ENCODE results near the gene HPSE2.

The HPSE2 gene

DNA sequence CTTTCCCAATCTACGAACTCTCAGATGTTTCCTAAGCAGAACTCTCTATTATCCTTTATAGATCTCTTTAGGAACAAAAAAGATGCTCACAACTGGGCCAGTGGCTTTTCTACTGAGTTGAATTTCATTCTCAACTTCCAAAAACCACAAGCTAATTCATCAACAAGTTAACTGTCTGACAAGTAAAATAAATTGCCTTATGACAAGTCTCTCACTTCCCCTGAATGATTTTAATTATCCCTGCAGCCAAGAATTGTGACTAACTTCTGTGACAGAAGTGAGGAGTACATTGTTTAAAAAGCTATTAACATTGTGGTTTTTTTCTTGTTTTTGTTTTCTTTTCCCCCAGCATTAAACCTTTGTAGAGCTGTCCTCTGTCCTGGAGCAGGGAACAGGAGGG is 343.1 kb downstream of the HPSE2 start:
- H3K4me3 ChIP-seq (ENCODE audit: low read length): no peak overlapping the region
- no peak for DNase-seq (ENCODE audit: low read depth, low spot score)

DNA sequence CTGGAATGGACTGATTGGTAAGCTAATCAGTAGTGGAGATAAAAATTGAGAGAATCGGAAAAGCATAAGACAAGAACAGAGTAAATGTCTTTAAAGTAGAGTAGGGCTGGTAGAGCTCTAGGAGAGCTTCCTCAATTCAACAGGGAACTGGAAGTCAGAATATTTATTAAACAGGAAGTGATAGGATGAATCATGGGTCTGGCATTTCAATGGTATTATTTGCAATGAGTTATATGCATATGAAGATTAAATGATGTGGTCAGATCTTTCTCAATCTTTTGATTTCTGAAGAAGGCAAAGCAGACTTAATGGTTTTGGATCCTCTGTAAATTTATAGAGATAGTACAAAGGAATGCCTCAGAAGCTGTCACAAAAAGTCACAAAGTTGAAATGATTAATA is 349.0 kb downstream of the HPSE2 start:
- DNase-seq (ENCODE audit: low read depth, low spot score): no peak

DNA sequence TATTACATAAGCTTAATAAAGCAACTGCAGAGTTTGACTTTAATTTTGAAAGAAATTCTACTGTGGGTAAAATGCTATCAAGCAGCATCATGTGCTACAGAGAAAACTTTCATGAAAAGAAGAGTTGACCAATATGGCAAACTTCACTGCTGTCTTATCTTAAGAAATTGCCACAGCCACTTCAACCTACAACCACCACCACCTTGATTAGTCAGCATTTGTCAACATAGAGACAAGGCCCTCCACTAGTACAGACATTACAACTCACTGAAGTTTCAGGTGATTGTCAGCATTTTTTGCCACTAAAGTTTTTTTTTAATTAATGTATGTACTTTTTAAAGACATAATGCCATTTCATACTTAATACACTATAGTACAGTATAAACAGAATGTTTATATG is 350.3 kb downstream of the HPSE2 start:
- DNase-seq (ENCODE audit: low read depth, low spot score): no peak
- H3K4me3 ChIP-seq (ENCODE audit: low read length): no peak overlapping the region

More for the DNA sequence above, 349.0 kb downstream of the HPSE2 start:
- H3K4me3 ChIP-seq (ENCODE audit: low read length): no peak overlapping the region

DNA sequence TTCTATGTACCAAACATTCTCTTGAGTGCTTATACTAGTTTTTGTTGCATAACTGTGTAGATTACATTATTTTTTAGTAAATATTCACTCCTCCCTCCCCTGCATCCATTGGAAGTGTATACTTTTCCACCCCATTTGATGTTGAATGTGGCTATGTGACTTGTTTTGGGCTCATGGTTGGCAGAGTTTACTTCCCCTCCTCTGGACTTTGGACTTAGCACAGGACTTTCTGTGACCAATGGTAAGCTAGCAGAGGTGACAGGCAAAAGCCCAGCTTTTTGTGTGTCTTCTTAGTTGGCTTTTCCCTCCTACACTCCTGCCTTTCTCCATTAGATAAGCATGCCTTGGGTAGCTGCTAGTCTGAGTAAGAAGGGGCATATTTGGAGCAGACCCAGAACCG is 353.9 kb downstream of the HPSE2 start:
- H3K4me3 ChIP-seq (ENCODE audit: low read length): no peak overlapping the region
- DNase-seq (ENCODE audit: low read depth, low spot score): no peak

DNA sequence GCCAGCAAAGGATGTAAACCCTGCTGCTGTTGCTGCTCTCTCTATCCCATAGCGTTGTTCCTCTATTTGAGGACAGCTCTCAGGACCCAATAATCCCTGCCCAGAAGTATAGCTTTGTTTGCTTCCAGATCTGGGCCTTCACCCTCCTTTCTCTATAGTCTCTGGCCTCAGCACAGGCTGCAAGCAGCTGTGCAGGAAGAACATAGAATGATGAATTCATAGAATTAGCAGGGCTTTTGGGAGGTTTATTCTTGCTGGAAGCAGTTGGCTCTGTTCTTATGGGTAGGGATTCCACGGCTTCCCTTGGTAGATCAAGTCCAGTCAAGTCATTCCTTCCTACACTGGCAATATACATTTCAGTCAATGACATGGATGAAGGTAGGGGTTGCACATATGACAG is 354.7 kb downstream of the HPSE2 start:
- DNase-seq (ENCODE audit: low read depth, low spot score): no peak
- H3K4me3 ChIP-seq (ENCODE audit: low read length): no peak overlapping the region

DNA sequence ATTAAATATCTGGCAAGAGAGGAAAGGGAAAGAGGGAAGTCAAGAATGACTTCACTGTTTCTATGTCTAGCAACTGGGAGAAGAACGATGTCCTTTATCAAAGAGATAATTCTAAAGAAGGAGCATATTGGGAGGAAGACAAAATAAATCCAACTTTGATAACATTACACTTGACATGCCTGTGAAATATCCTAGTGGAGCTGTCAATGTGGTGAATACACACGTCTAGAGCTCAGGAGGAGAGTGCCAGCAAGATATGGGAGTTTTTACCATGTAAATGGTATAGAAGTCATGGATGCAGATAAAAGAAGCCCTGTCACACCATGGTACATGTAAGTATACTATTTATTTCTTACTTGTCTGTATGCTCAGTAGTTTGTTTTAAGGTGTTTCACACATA is 356.7 kb downstream of the HPSE2 start:
- no peak overlapping the region for H3K4me3 ChIP-seq (ENCODE audit: low read length)
- no peak for DNase-seq (ENCODE audit: low read depth, low spot score)

DNA sequence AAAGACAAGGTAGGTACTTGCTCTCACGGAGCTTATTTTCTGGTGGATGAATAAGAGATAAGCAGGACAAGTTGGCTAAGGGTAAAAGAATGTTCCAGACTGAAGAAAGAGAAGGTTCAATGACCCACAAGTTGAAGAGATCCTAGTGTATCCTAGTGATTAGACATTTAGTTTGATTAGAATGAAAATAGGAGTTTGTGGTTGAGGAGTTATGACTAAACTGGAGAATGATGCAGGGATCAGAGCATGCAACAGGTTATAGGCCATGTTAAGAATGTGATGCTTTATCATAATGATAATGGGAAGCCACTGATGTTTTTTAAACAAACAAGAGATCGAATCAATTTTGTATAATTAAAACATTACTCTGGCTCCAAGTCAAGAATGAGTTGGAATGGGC is 357.2 kb downstream of the HPSE2 start:
- no peak overlapping the region for H3K4me3 ChIP-seq (ENCODE audit: low read length)
- no peak for DNase-seq (ENCODE audit: low read depth, low spot score)

DNA sequence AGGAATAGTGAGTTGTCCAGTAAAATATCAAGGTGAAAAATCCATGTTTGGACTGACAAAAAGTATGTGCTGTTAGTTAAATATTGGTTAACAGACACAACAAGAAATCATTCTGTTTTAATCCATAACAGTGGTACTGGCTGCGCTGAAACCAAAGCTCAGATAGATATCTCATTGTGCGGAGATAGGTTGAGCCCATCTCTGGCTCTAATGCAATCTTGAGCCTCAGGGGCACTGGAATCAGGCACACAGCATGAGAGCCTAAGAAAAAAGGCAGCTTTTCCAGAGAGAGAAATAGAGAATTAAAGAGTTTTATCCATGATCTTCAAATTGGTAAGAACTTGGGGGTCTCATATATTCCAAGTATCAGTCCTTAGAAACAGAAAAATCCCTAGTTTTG is 373.7 kb downstream of the HPSE2 start:
- no peak overlapping the region for H3K4me3 ChIP-seq (ENCODE audit: low read length)
- no peak for DNase-seq (ENCODE audit: low read depth, low spot score)

DNA sequence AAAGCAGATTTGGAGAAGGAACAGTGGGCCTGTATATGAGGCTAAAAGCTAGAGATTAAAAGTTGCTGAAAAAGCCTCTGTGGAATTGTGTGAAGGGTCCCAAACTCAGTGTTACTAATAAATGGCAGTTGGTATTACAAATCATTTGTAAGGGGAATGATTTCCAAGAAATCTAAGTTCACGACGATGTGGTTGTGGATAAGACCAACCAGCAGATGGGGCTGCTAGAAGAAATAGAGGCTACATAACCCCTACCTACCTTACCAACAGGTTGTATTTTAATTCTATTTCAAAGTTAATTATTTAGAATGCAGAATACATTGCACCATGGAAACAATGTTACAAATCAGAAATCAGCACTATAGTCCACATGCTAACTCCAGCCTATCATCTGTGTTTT is 377.1 kb downstream of the HPSE2 start:
- no peak for DNase-seq (ENCODE audit: low read depth, low spot score)
- no peak overlapping the region for H3K4me3 ChIP-seq (ENCODE audit: low read length)

DNA sequence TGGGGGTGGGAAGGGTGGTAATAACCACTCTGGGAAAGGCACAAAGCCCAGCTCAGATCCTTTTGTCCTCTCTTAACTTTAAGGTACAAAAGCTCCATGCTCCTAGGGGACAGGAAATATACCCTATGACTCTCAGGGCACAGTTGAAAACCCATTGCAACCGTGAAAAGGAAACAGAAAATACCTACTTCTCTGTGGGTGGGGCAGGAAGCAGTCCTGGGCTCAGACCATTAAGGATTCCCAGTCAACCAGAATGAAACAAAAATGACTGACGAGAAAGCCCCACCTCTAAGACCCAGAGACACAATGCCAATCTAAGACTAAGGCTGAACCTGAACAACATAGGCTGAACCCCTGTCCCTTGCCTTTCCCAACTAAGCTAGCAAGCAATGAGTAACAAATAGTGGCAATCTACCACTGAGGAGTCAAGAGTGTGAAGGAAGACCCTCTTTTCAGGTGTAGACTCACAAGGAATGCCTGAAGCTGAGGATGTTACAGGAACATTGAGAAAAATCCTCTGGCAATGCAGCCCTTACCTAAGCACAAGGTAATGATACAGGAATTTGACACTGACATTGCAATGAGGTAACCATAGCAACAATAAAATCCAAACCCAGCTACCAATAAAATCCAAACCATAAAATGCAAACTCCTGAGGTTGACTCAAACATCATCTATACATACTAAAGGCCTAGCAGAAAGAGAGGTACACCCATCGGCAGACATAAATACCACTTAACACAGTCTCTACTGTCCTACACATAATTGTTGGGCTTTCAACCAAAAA is 380.1 kb downstream of the HPSE2 start:
- no peak for DNase-seq (ENCODE audit: low read depth, low spot score)
- H3K4me3 ChIP-seq (ENCODE audit: low read length): no peak overlapping the region

DNA sequence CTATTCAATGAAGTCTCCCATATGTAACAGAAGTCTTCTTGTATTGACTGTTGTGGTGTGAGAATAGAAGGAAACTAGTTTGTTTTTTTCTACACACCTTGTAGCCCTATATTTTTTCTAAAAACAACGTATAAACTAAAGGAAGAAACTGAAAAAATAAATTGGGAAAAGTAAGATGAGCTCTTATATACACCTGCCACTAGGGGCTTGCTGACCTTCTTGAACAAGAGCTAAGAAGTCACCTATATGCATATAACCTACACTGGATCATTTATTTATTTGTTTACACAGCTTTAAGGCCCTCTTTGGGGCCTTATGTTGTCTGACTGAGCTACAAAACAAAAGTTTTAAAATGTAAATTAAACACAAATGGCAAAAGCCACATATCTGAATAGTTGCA is 383.0 kb downstream of the HPSE2 start:
- DNase-seq (ENCODE audit: low read depth, low spot score): peak; percentile 6

DNA sequence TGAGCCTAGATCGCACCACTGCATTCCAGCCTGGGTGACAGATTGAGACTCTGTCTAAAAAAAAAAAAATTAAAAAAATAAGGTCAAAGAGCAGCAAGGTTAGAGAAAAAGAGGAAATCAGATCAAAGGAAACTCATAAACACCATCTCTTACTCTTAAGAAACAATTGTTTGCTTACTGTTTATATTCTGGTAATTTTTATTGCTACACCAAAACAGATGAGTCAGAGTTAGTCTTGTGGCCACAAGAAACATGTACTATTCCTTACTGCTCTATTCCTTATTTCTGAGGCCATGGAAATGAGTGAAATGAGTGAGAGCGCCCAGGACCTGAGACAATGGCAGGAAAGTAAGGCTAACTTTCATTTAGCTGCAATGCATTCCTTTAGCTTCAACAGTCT is 387.3 kb downstream of the HPSE2 start:
- DNase-seq (ENCODE audit: low read depth, low spot score): no peak
- H3K4me3 ChIP-seq (ENCODE audit: low read length): no peak overlapping the region

More for the DNA sequence above, 383.0 kb downstream of the HPSE2 start:
- H3K4me3 ChIP-seq (ENCODE audit: low read length): no peak overlapping the region

DNA sequence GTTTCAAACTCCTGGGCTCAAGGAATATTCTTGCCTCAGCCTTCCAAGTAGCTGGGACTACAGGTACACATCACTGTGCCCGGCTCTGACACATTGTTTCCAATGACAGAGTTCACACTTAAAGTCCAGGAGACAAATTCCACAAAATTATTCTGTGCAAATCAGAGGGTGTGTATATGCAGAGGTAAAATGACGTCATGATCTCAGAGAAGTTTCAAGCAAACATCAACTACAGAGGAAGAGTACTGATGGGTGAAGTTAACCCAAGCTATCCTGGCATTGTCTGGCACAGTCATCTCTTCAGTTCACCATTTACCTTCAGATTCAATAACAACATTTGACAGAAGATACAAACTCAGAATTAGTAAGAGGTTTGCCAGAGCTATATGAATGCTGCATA is 388.9 kb downstream of the HPSE2 start:
- no peak overlapping the region for H3K4me3 ChIP-seq (ENCODE audit: low read length)

DNA sequence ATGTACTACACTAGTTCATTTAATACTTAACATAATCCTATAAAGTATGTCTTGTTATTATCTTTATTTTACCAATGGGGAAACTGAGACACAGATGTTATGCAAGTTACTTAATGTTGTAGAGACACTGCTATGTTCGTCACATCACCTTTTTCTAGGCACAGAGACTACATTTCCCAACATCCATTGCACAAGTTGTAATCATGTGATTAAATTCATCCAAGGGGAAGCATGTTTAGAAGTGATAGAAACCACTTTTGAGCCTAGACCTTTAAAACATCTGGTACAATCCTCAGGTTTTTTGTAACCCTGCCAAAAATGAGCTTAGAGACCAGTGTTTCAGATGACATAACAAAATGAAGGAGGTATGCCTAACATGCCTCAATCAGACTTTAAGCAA is 402.1 kb downstream of the HPSE2 start:
- no peak for DNase-seq (ENCODE audit: low read depth, low spot score)
- H3K4me3 ChIP-seq (ENCODE audit: low read length): no peak overlapping the region

More for the DNA sequence above, 388.9 kb downstream of the HPSE2 start:
- DNase-seq (ENCODE audit: low read depth, low spot score): no peak

DNA sequence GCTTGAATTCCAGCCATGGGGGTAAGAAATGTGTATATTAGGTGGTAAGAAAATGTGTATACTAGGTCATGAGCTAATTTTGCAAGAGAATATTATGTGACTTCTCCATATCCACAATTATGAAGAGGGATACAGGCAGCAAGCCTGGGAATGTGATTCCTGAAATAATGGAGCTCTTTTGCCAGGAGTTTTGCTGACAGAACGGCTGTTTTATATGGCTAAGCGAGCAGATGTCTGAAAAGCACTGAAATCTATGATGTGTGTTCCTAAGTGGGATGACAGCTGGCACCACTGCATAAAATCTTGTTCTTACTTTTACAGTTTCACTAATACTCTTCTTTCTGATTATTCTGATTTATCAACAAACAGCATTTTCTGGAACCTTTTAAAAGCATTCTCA is 402.9 kb downstream of the HPSE2 start:
- DNase-seq (ENCODE audit: low read depth, low spot score): no peak
- H3K4me3 ChIP-seq (ENCODE audit: low read length): no peak overlapping the region

DNA sequence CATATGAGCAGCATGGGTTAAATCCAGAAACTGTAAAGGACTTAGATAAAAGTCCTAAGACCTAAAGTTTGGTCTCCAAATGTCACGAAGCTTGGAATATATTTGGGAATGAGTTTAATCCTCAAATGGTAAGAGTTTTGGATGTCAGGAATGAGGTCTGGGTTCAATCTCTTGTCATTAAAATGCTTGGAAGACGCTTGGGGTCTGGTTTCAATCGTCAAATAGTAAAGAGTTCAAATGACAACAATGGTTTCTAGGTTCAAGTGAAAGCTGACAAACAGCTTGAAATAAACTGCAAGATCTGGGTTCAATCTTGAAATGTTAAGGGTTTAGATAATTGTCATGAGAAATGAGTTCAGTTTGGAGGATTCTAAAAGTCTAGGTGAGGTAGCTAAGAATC is 403.5 kb downstream of the HPSE2 start:
- DNase-seq (ENCODE audit: low read depth, low spot score): no peak
- no peak overlapping the region for H3K4me3 ChIP-seq (ENCODE audit: low read length)

DNA sequence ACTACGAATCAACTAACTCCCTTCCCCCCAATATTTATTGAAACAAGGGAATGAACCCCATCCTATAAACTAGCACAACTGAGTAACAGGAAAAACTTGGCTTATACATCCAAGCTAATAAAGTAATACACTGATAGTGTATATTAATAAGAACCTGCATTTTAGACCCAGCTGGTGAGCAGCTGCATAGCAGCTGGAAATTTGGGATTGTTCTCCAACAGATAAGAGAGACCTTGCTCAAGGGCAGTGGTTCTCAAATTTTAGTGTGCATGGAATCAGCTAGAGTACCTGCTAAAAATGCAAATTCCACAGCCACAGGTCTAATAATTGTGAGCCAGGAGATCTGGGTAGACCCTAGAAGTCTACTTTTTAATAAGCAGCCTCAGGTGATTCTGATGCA is 404.3 kb downstream of the HPSE2 start:
- no peak overlapping the region for H3K4me3 ChIP-seq (ENCODE audit: low read length)
- no peak for DNase-seq (ENCODE audit: low read depth, low spot score)

DNA sequence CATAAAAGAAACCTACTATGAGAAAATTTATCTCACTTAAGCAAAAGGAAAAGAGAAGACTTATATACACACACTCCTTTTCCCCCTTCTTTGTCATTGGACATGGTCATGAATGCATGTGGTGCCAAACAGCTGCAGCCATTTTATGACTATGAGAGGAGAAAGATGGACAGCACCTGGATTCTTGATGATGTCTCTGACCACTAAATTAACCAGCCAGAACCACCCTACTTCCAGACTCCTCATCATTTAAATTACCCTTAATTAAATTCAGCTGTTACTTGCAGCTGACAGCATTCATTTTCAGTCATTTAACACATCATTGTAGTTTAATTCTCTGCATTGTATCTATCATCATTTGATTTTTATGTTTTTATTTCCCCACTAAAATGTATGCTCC is 409.9 kb downstream of the HPSE2 start:
- H3K4me3 ChIP-seq (ENCODE audit: low read length): no peak overlapping the region
- no peak for DNase-seq (ENCODE audit: low read depth, low spot score)

DNA sequence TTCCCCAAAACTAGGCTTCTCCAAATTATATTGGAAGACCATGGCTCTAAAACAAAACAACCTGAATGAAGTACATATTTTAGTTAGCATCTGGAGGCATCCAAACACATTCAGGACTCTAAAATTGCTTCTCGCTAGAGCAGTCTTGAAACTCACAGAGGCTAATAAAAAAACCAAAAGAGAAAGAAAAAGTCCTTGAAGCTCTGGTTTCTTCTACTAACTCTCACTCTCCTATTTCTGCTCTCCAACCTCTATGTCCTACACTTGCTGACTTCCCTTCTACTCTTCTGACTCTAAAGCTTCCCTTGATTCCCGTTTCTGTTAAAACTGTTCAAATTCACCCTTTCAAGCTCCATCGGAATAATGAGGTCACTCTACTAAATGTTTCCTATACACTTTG is 418.3 kb downstream of the HPSE2 start:
- no peak overlapping the region for H3K4me3 ChIP-seq (ENCODE audit: low read length)
- DNase-seq (ENCODE audit: low read depth, low spot score): no peak

DNA sequence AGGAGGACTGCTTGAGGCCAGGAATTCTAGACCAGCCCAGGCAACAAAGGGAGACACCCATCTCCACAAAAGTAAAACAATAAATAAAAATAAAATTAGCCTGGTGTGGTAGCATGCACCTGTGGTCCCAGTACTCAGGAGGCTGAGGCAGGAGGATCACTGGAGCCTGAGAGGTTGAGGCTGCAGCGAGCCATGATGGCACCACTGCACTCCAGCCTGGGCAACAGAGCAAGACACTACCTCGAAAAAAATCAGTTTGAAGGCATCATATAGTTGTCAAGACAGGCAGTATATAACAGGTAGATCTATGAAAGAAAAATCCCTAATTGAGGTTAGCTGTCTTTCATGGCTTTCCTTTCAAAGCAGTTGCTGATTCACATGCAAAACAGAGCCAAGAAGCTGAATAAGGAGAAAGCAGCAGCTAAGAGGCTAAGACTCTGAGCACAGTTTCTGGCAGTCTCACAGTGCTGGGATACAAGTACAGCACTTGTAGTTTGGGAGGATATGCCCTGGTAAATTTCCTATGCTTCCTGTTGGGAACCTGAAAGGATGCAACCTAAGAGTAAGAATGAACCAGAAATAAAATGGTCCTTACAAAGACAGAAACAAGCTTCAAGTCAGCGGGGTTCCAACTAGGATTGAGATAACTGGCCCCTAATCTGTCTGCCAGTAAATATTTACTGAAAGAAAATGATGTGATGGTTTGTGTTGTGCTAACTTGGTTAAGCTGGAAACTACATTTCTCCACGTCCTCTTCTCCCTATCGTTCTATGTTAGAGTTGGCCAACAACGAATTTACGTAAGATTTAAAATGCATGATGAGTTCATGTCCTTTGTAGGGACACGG is 420.4 kb downstream of the HPSE2 start:
- DNase-seq (ENCODE audit: low read depth, low spot score): no peak
- H3K4me3 ChIP-seq (ENCODE audit: low read length): no peak overlapping the region

DNA sequence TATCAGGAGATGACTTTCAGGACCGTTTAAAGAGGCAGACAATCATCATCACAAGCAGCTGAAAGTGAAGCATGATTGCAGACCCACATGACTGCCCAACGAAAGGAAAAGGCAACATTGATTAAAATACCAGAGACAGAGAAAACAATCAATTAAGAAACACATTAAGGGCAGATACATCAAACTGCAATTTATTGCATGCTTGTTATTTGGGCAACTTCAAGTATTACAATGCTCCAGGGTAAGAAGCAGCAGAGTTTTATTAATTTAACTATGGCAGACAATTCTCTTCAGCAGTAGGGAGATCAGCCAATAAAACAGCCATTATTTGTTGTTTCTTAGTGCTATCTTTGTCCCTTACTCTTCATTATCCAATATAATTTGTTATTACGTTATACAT is 421.2 kb downstream of the HPSE2 start:
- DNase-seq (ENCODE audit: low read depth, low spot score): no peak
- no peak overlapping the region for H3K4me3 ChIP-seq (ENCODE audit: low read length)
